H9 (cell line): ENCODE results near the gene RETN. TPM values are rescaled to one million over a fixed set of nuclear protein-coding genes. Genes with fewer than 3 reads are reported as not detected.

Source experiments
- DNase-seq: peaks from one replicate; pipeline ENCODE4 v3.0.0-alpha.2; 2017
- H2AFZ ChIP-seq: one replicate; pipeline ENCODE4 v1.6.1; 2013; ENCODE audit warnings: mild to moderate bottlenecking, low read length, control low read depth, moderate library complexity
- H2AK5ac ChIP-seq: 2 replicates; pipeline ENCODE4 v1.6.1; 2013; ENCODE audit warnings: low read length, control low read depth, mixed read lengths; ENCODE audit not compliant: insufficient read length
- H2BK120ac ChIP-seq: one replicate; pipeline ENCODE4 v1.6.1; 2013; ENCODE audit warnings: low read depth, mild to moderate bottlenecking, low read length, control low read depth, inconsistent platforms; ENCODE audit not compliant: poor library complexity, severe bottlenecking
- H2BK12ac ChIP-seq: 2 replicates; pipeline ENCODE4 v1.6.1; 2013; ENCODE audit warnings: low read length, control low read depth, mixed read lengths, low read depth; ENCODE audit not compliant: insufficient read length
- H2BK15ac ChIP-seq: 2 replicates; pipeline ENCODE4 v1.6.1; 2013; ENCODE audit warnings: low read depth, low read length, control low read depth
- H2BK20ac ChIP-seq: one replicate; pipeline ENCODE4 v1.6.1; 2013; ENCODE audit warnings: low read depth, mild to moderate bottlenecking, low read length, control low read depth, inconsistent platforms; ENCODE audit not compliant: poor library complexity, severe bottlenecking
- H2BK5ac ChIP-seq: 2 replicates; pipeline ENCODE4 v1.6.1; 2013; ENCODE audit warnings: low read length, control low read depth, mixed read lengths; ENCODE audit not compliant: insufficient read length
- H3K14ac ChIP-seq: 2 replicates; pipeline ENCODE4 v1.6.1; 2013; ENCODE audit warnings: low read length, control low read depth; ENCODE audit not compliant: insufficient read depth
- H3K18ac ChIP-seq: 2 replicates; pipeline ENCODE4 v1.6.1; 2013; ENCODE audit warnings: low read depth, mild to moderate bottlenecking, mixed read lengths, low read length, control low read depth; ENCODE audit not compliant: insufficient read length
- H3K23ac ChIP-seq: 2 replicates; pipeline ENCODE4 v1.6.1; 2013; ENCODE audit warnings: low read length, control low read depth, mixed read lengths, low read depth; ENCODE audit not compliant: insufficient read length
- H3K23me2 ChIP-seq: 2 replicates; pipeline ENCODE4 v1.6.1; 2013; ENCODE audit warnings: low read depth, mild to moderate bottlenecking, mixed read lengths, low read length, control low read depth; ENCODE audit not compliant: insufficient read length, poor library complexity, severe bottlenecking
- H3K27ac ChIP-seq: 2 replicates; pipeline ENCODE4 v1.5.1; 2013; ENCODE audit warnings: low read length, control low read depth, mixed read lengths, low read depth; ENCODE audit not compliant: insufficient read length
- H3K27me3 ChIP-seq: 2 replicates; pipeline ENCODE4 v1.6.1; 2013; ENCODE audit warnings: low read length, control low read depth, inconsistent platforms; ENCODE audit not compliant: insufficient read depth
- H3K4ac ChIP-seq: 2 replicates; pipeline ENCODE4 v1.6.1; 2013; ENCODE audit warnings: low read depth, mild to moderate bottlenecking, control low read depth, inconsistent platforms, low read length, moderate library complexity
- H3K4me1 ChIP-seq: 2 replicates; pipeline ENCODE4 v1.6.1; 2013; ENCODE audit warnings: low read length, control low read depth, inconsistent platforms; ENCODE audit not compliant: insufficient read depth
- H3K4me2 ChIP-seq: 2 replicates; pipeline ENCODE4 v1.6.1; 2013; ENCODE audit warnings: low read length, control low read depth, mixed read lengths; ENCODE audit not compliant: insufficient read length, insufficient read depth
- H3K56ac ChIP-seq: 2 replicates; pipeline ENCODE4 v1.6.1; 2013; ENCODE audit warnings: low read depth, mild to moderate bottlenecking, mixed read lengths, low read length, control low read depth; ENCODE audit not compliant: insufficient read length
- H3K79me1 ChIP-seq: 2 replicates; pipeline ENCODE4 v1.6.1; 2013; ENCODE audit warnings: low read depth, mild to moderate bottlenecking, moderate library complexity, low read length, control low read depth, inconsistent platforms; ENCODE audit not compliant: insufficient read depth, poor library complexity, severe bottlenecking
- H3K79me2 ChIP-seq: 2 replicates; pipeline ENCODE4 v1.6.1; 2013; ENCODE audit warnings: low read length, control low read depth, inconsistent platforms; ENCODE audit not compliant: insufficient read depth
- H3K9ac ChIP-seq: 2 replicates; pipeline ENCODE4 v1.6.1; 2013; ENCODE audit warnings: low read length, control low read depth, mixed read lengths; ENCODE audit not compliant: insufficient read length; ENCODE audit errors: extremely low read depth
- H3K9me3 ChIP-seq: one replicate; pipeline ENCODE4 v1.6.1; 2013; ENCODE audit warnings: low read depth, low read length, inconsistent platforms; ENCODE audit not compliant: control insufficient read depth
- H3T11ph ChIP-seq: one replicate; pipeline ENCODE4 v1.6.1; 2013; ENCODE audit warnings: mild to moderate bottlenecking, low read length, control low read depth, inconsistent platforms
- H4K20me1 ChIP-seq: one replicate; pipeline ENCODE4 v1.6.1; 2013; ENCODE audit not compliant: control insufficient read depth, insufficient read length, insufficient read depth
- H4K5ac ChIP-seq: 2 replicates; pipeline ENCODE4 v1.6.1; 2013; ENCODE audit warnings: low read depth, mild to moderate bottlenecking, mixed read lengths, low read length, control low read depth; ENCODE audit not compliant: insufficient read length
- H4K8ac ChIP-seq: replicated peaks from 2 replicates; pipeline ENCODE4 v1.6.1; 2013; ENCODE audit warnings: low read length, control low read depth, mixed read lengths, low read depth; ENCODE audit not compliant: insufficient read length
- H4K91ac ChIP-seq: 2 replicates; pipeline ENCODE4 v1.6.1; 2013; ENCODE audit warnings: low read depth, mild to moderate bottlenecking, moderate library complexity, mixed read lengths, low read length, control low read depth; ENCODE audit not compliant: insufficient read length
- H3K27ac Mint-ChIP-seq, 3 experiments: 2 replicates in 2 of 3; 3 replicates in 1 of 3; pipeline ENCODE4 v1.8.0; 2020 to 2021; ENCODE audit warnings: mixed read lengths in 3 of 3, mild to moderate bottlenecking in 1 of 3, moderate library complexity in 1 of 3
- H3K27me3 Mint-ChIP-seq: 2 replicates; pipeline ENCODE4 v1.8.0; 2021; ENCODE audit warnings: low read depth, mild to moderate bottlenecking, moderate library complexity, mixed read lengths
- H3K36me3 Mint-ChIP-seq, 3 experiments: 2 replicates in 2 of 3; 3 replicates in 1 of 3; pipeline ENCODE4 v1.8.0; 2020 to 2021; ENCODE audit warnings: low read depth in 3 of 3, mixed read lengths in 3 of 3; ENCODE audit not compliant: insufficient read depth in 1 of 3
- H3K4me1 Mint-ChIP-seq, 2 experiments: 2 replicates each; pipeline ENCODE4 v1.8.0; 2020; ENCODE audit warnings: mixed read lengths in 2 of 2
- H3K4me3 Mint-ChIP-seq, 2 experiments: 2 replicates in 1 of 2; 3 replicates in 1 of 2; pipeline ENCODE4 v1.8.0; 2020 to 2021; ENCODE audit warnings: mild to moderate bottlenecking in 2 of 2, mixed read lengths in 2 of 2, moderate library complexity in 1 of 2
- H3K9me3 Mint-ChIP-seq, 2 experiments: 2 replicates in 1 of 2; 3 replicates in 1 of 2; pipeline ENCODE4 v1.8.0; 2020; ENCODE audit warnings: mild to moderate bottlenecking in 2 of 2, mixed read lengths in 2 of 2, moderate library complexity in 1 of 2
- CTCF ChIP-seq: fragments of 200-600 bp; sonication (generic); conservative IDR thresholded peaks from 3 replicates; pipeline ENCODE4 v1.8.0; 2021; ENCODE audit warnings: antibody characterized with exemption, mild to moderate bottlenecking
- WGBS: extraction: QIAGEN DNeasy Blood & Tissue Kit; methylation state at CpG from one replicate; pipeline ENCODE4 v1.1.7; 2013; ENCODE audit warnings: missing lambda C conversion rate, low lambda C conversion rate, mixed read lengths; ENCODE audit not compliant: insufficient read length; ENCODE audit errors: extremely low coverage; 5-methylcytosine and 5-hydroxymethylcytosine counted together
- total RNA-seq: library from RNA; stranded (reverse); gene quantifications from 2 replicates; pipeline ENCODE4 v1.2.1, GENCODE V29; 2021

The RETN gene
- total RNA-seq, 1 experiment from 2014 or later = not detected

GRCh38 chr19:7658219-7658686, 10.6 kb upstream of the RETN start:
- Histone ChIP-seq H4K5ac (no peak overlapping the region), H3K4me2 (no peak overlapping the region), H3K23me2 (no peaks in the 10 kb centered on the region), H2BK20ac (no peak overlapping the region), H3K56ac (no peak overlapping the region), H4K91ac (no peak overlapping the region), H3K18ac (no peak overlapping the region), H3K9ac (no peak overlapping the region), H2AFZ (no peak overlapping the region), H2BK15ac (no peak overlapping the region), H3K4me1 (no peaks in the 10 kb centered on the region), H3T11ph (no peak overlapping the region), H3K79me2 (no peaks in the 10 kb centered on the region), H3K79me1 (no peaks in the 10 kb centered on the region), H2AK5ac (no peak overlapping the region), H2BK12ac (no peak overlapping the region), H3K14ac (no peak overlapping the region), H3K23ac (no peak overlapping the region), H2BK5ac (no peak overlapping the region), H4K20me1 (no peaks in the 10 kb centered on the region), H3K27ac (no peak overlapping the region), H3K9me3 (no peaks in the 10 kb centered on the region), H3K4ac (no peak overlapping the region), H4K8ac (no peak overlapping the region), H3K27me3 (no peaks in the 10 kb centered on the region; the same call in 1 of the 2 replicates), H2BK120ac (no peak overlapping the region)
- no peak overlapping the region for H3K4me3 Mint-ChIP-seq
- 0 out of 4 replicates have a peak, but pooled peaks cover 0 to 3% of the 10 kb centered on the region in 2 experiments for H3K4me1 Mint-ChIP-seq
- no peaks in the 10 kb centered on the region for H3K9me3 Mint-ChIP-seq
- WGBS = no CpG with 5 or more reads among the region's 9 CpGs
- H3K27ac Mint-ChIP-seq = no peak overlapping the region; a peak in 1 of 7 replicates
- peaks cover 87% of the 10 kb centered on the region for H3K27me3 Mint-ChIP-seq
- TF ChIP-seq CTCF = no peak
- H3K36me3 Mint-ChIP-seq = no peaks in the 10 kb centered on the region
- no peak for DNase-seq
